IMR-90 (cell line): ENCODE measurements around the gene OPN5. TPM values are rescaled to one million over a fixed set of nuclear protein-coding genes. Genes with fewer than 3 reads are reported as not detected.

ENCODE experiments used
- ATAC-seq: fragments of 200-7000 bp; cut with Tn5 transposase; 2 replicates; pipeline ENCODE4 v1.9.1; 2020; ENCODE audit warnings: low read depth, mild to moderate bottlenecking, moderate library complexity
- BruUV-seq: library from RNA; stranded (reverse); fragments of 400-500 nt; replicated peaks from 2 replicates; lab custom pipeline; 2021; lab: Mats Ljungman, UMichigan
- CTCF ChIA-PET: fragments of 300-600 bp; formaldehyde crosslinking; extraction: SDS; loops from one replicate; lab custom pipeline; 2021; ENCODE audit warnings: antibody characterized with exemption; lab: Yijun Ruan, JAX
- POLR2A ChIA-PET: fragments of 300-600 bp; sonication (Branson Sonifier 250); formaldehyde crosslinking; loops from one replicate; lab custom pipeline; 2022; ENCODE audit warnings: antibody characterized with exemption; ENCODE audit not compliant: unreplicated experiment; lab: Charles Lee
- DNase-seq: peaks from one replicate; pipeline ENCODE4 v3.0.0; 2013
- H2AFZ ChIP-seq: replicated peaks from 2 replicates; pipeline ENCODE3; 2013; ENCODE audit warnings: low read length, mild to moderate bottlenecking; ENCODE audit not compliant: poor library complexity
- H2AK5ac ChIP-seq: 2 replicates; pipeline ENCODE4 v1.6.1; 2013; ENCODE audit warnings: low read depth, low read length, inconsistent platforms
- H2AK9ac ChIP-seq: replicated peaks from 2 replicates; pipeline ENCODE3; 2013; ENCODE audit warnings: mild to moderate bottlenecking, low read depth, low read length, moderate library complexity; ENCODE audit not compliant: poor library complexity
- H2BK120ac ChIP-seq: 2 replicates; pipeline ENCODE4 v1.6.1; 2013; ENCODE audit warnings: low read depth, low read length, inconsistent platforms
- H2BK15ac ChIP-seq: 3 replicates; pipeline ENCODE4 v1.6.1; 2013; ENCODE audit warnings: low read depth, low read length, inconsistent platforms
- H2BK20ac ChIP-seq: 2 replicates; pipeline ENCODE4 v1.6.1; 2013; ENCODE audit warnings: low read depth, mild to moderate bottlenecking, inconsistent platforms, low read length, moderate library complexity
- H2BK5ac ChIP-seq: 2 replicates; pipeline ENCODE4 v1.6.1; 2013; ENCODE audit warnings: mild to moderate bottlenecking, low read depth, low read length, inconsistent platforms; ENCODE audit not compliant: poor library complexity, severe bottlenecking
- H3K14ac ChIP-seq: replicated peaks from 2 replicates; pipeline ENCODE4 v1.6.1; 2013; ENCODE audit warnings: low read depth, low read length, inconsistent platforms
- H3K18ac ChIP-seq: 2 replicates; pipeline ENCODE4 v1.6.1; 2013; ENCODE audit warnings: low read depth, low read length, control low read depth
- H3K23ac ChIP-seq: 2 replicates; pipeline ENCODE4 v1.6.1; 2013; ENCODE audit warnings: low read depth, low read length, inconsistent platforms
- H3K27ac ChIP-seq: 2 replicates; pipeline ENCODE4 v1.5.1; 2013; ENCODE audit warnings: mild to moderate bottlenecking, control low read depth, low read length; ENCODE audit not compliant: insufficient read depth
- H3K27me3 ChIP-seq: 2 replicates; pipeline ENCODE4 v1.6.1; 2013; ENCODE audit warnings: low read length; ENCODE audit not compliant: control insufficient read depth, insufficient read depth
- H3K36me3 ChIP-seq: 2 replicates; pipeline ENCODE4 v1.6.1; 2013; ENCODE audit warnings: low read length, mixed read lengths; ENCODE audit not compliant: control insufficient read depth, insufficient read depth
- H3K4ac ChIP-seq: 2 replicates; pipeline ENCODE4 v1.6.1; 2013; ENCODE audit warnings: low read depth, low read length, inconsistent platforms
- H3K4me1 ChIP-seq: 2 replicates; pipeline ENCODE4 v1.6.1; 2013; ENCODE audit warnings: low read length, mixed read lengths; ENCODE audit not compliant: control insufficient read depth, insufficient read depth
- H3K4me2 ChIP-seq: 2 replicates; pipeline ENCODE4 v1.6.1; 2013; ENCODE audit warnings: low read depth, mild to moderate bottlenecking, control low read depth, low read length, moderate library complexity
- H3K4me3 ChIP-seq: 2 replicates; pipeline ENCODE4 v1.5.1; 2013; ENCODE audit warnings: low read depth, mild to moderate bottlenecking, control low read depth, low read length, moderate library complexity; ENCODE audit not compliant: insufficient read depth
- H3K56ac ChIP-seq: 2 replicates; pipeline ENCODE4 v1.6.1; 2013; ENCODE audit warnings: low read length, inconsistent platforms; ENCODE audit not compliant: insufficient read depth; ENCODE audit errors: extremely low read depth
- H3K79me1 ChIP-seq, 2 experiments: 2 replicates each; pipeline ENCODE4 v1.6.1; 2013; ENCODE audit warnings: low read length in 2 of 2, inconsistent platforms in 1 of 2, low read depth in 1 of 2
- H3K9ac ChIP-seq: 2 replicates; pipeline ENCODE4 v1.6.1; 2013; ENCODE audit warnings: low read depth, low read length, control low read depth
- H3K9me1 ChIP-seq: 2 replicates; pipeline ENCODE4 v1.6.1; 2013; ENCODE audit warnings: low read length, inconsistent platforms; ENCODE audit not compliant: insufficient read depth
- H3K9me3 ChIP-seq: 2 replicates; pipeline ENCODE4 v1.6.1; 2013; ENCODE audit warnings: low read length; ENCODE audit not compliant: control insufficient read depth, insufficient read depth
- H4K20me1 ChIP-seq: 2 replicates; pipeline ENCODE4 v1.6.1; 2013; ENCODE audit warnings: low read length, inconsistent platforms; ENCODE audit not compliant: insufficient read depth
- H4K5ac ChIP-seq: 2 replicates; pipeline ENCODE4 v1.6.1; 2013; ENCODE audit warnings: mild to moderate bottlenecking, low read depth, low read length, control low read depth
- H4K8ac ChIP-seq, 2 experiments: 2 replicates each; pipeline ENCODE4 v1.6.1; 2013; ENCODE audit warnings: low read depth in 2 of 2, low read length in 2 of 2, control low read depth in 1 of 2, inconsistent platforms in 1 of 2
- H4K91ac ChIP-seq: 2 replicates; pipeline ENCODE4 v1.6.1; 2013; ENCODE audit warnings: low read depth, low read length, inconsistent platforms; ENCODE audit not compliant: insufficient read depth
- BHLHE40 ChIP-seq: fragments of 150-350 bp; IDR thresholded peaks from 2 replicates; pipeline ENCODE4 v1.6.1; 2016; ENCODE audit warnings: mild to moderate bottlenecking, low read depth, low read length
- CEBPB ChIP-seq: IDR thresholded peaks from 2 replicates; pipeline ENCODE4 v1.6.1; 2012; ENCODE audit warnings: low read depth, low read length, improper control_type of control experiment
- MAZ ChIP-seq: IDR thresholded peaks from 2 replicates; pipeline ENCODE4 v1.6.1; 2012; ENCODE audit warnings: low read depth, mild to moderate bottlenecking, low read length, improper control_type of control experiment, moderate library complexity, borderline replicate concordance
- MXI1 ChIP-seq: IDR thresholded peaks from 2 replicates; pipeline ENCODE4 v1.6.1; 2012; ENCODE audit warnings: low read depth, mild to moderate bottlenecking, low read length, moderate library complexity, borderline replicate concordance
- NFE2L2 ChIP-seq: fragments of 150-350 bp; IDR thresholded peaks from 2 replicates; pipeline ENCODE4 v1.6.1; 2016; ENCODE audit warnings: low read depth, mild to moderate bottlenecking, low read length
- RAD21 ChIP-seq: IDR thresholded peaks from 2 replicates; pipeline ENCODE4 v1.6.1; 2012; ENCODE audit warnings: low read length, improper control_type of control experiment
- RCOR1 ChIP-seq: IDR thresholded peaks from 2 replicates; pipeline ENCODE4 v1.6.1; 2012; ENCODE audit warnings: mild to moderate bottlenecking, low read length, improper control_type of control experiment; ENCODE audit not compliant: insufficient replicate concordance
- RFX5 ChIP-seq: IDR thresholded peaks from 2 replicates; pipeline ENCODE4 v1.8.0; 2012; ENCODE audit warnings: low read depth, mild to moderate bottlenecking, low read length, moderate library complexity
- SMC3 ChIP-seq: fragments of 150-350 bp; IDR thresholded peaks from 2 replicates; pipeline ENCODE4 v1.6.1; 2016; ENCODE audit warnings: low read depth, mild to moderate bottlenecking, antibody characterized with exemption, low read length, moderate library complexity
- WGBS, 2 experiments: methylation state at CpG; one replicate each; pipeline versions ENCODE4 v1.1.5 to v1.1.7; 2013; ENCODE audit warnings: missing lambda C conversion rate in 2 of 2; ENCODE audit not compliant: insufficient read length in 1 of 2; ENCODE audit errors: extremely low coverage in 2 of 2; 5-methylcytosine and 5-hydroxymethylcytosine counted together
- dilution Hi-C: fragments of 300-500 bp; cut with HindIII; formaldehyde crosslinking; loops from one replicate; pipeline ENCODE4 v1.14.3; 2018; ENCODE audit warnings: low sequenced_read_pairs; ENCODE audit not compliant: unreplicated experiment
- in situ Hi-C: fragments of 300-500 bp; cut with MboI; formaldehyde crosslinking; loops from 3 replicates; pipeline ENCODE4 v1.14.3; 2019; ENCODE audit warnings: low sequenced_read_pairs, inconsistent platforms, mixed read lengths
- intact Hi-C: fragments of 100-400 bp; cut with micrococcal nuclease; formaldehyde crosslinking; loops from 2 replicates; pipeline ENCODE4 v1.10.0; 2022
- polyA plus RNA-seq, 3 experiments: library from polyadenylated mRNA; depleted of rRNA; stranded (reverse); fragments of >200 nt; gene quantifications; 2 replicates each; pipeline ENCODE4 v1.2.3, GENCODE V29; 2012; ENCODE audit warnings: low replicate concordance in 1 of 3
- total RNA-seq: library from RNA; depleted of rRNA; stranded (reverse); fragments of >200 nt; gene quantifications from 2 replicates; pipeline ENCODE4 v1.2.3, GENCODE V29; 2012
- TF ChIP-seq, protein P1 (sequence below): conservative IDR thresholded peaks from 2 replicates; pipeline ENCODE4 v1.5.1; 2012; ENCODE audit warnings: mild to moderate bottlenecking, low read depth, low read length, improper control_type of control experiment
- TF ChIP-seq, protein P2 (sequence below): fragments of 150-350 bp; IDR thresholded peaks from 2 replicates; pipeline ENCODE4 v1.6.1; 2017; ENCODE audit warnings: mild to moderate bottlenecking, antibody characterized with exemption, low read length, low read depth
- TF ChIP-seq, protein P3 (sequence below): fragments of 150-350 bp; IDR thresholded peaks from 2 replicates; pipeline ENCODE4 v1.6.1; 2016; ENCODE audit warnings: low read depth, mild to moderate bottlenecking, low read length, moderate library complexity, borderline replicate concordance

The OPN5 gene
- total and polyA plus RNA-seq, 2 of the 4 experiments (the other 2 are of a cell fraction), result not detected

DNA sequence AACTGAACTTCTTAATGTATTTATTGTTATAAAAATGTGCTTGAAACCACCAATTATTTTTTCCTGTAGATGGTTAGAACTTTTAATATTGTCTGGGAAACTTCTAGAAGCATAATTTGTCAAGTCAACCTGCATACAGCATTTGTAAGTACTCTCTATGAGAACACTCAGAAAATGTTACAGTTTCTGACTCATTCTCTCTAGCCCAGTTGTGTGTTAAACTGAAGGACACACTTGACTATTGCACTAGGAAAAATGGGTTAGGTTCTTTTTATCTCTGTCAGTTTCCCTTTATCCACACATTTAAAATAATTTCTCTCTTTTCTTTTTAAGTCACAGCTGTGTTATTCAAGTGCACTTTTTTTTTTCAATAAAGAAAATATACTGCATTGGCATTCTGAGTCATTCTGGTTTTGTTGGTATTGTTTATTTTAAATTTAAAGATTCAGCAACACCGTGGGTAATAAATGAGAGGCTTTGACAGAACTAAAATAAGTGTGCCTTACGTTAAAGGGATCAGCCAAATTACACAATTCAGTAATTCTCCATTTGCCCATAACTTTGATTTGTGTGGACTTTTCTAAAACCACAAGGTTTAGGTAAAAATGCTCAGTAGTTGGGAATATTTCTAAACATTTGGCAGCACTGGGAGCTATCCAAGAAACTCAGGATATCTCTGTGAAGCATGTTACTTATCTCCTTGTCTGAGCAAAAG lies 50.7 kb downstream of the OPN5 start:
- Histone ChIP-seq H4K91ac (no peak overlapping the region), H3K18ac (no peak overlapping the region), H2BK120ac (no peak overlapping the region), H2BK20ac (no peak overlapping the region), H3K27me3 (no peaks in the 10 kb centered on the region), H4K5ac (no peak overlapping the region), H3K9me1 (no peaks in the 10 kb centered on the region), H3K27ac (no peak overlapping the region), H3K9me3 (no peaks in the 10 kb centered on the region), H3K4me2 (no peak overlapping the region), H2BK5ac (no peak overlapping the region), H2AK5ac (no peak overlapping the region), H3K14ac (no peak overlapping the region), H3K4me3 (no peak overlapping the region), H3K23ac (no peak overlapping the region), H3K36me3 (no peaks in the 10 kb centered on the region), H3K4ac (no peak overlapping the region), H4K20me1 (no peaks in the 10 kb centered on the region), H3K56ac (no peak overlapping the region), H4K8ac (no peak overlapping the region), H2BK15ac (no peak overlapping the region), H3K9ac (no peak overlapping the region), H2AK9ac (no peak overlapping the region), H3K79me1 (no peaks in the 10 kb centered on the region), H3K4me1 (no peaks in the 10 kb centered on the region), H2AFZ (no peak overlapping the region)
- WGBS, 2 experiments, result no CpG with 5 or more reads among the region's 2 CpGs
- intact Hi-C loops (no loop called here), dilution Hi-C loops (no loop called here), in situ Hi-C loops (no loop called here)
- POLR2A ChIA-PET, result no interaction called here
- TF ChIP-seq, protein P1, sequence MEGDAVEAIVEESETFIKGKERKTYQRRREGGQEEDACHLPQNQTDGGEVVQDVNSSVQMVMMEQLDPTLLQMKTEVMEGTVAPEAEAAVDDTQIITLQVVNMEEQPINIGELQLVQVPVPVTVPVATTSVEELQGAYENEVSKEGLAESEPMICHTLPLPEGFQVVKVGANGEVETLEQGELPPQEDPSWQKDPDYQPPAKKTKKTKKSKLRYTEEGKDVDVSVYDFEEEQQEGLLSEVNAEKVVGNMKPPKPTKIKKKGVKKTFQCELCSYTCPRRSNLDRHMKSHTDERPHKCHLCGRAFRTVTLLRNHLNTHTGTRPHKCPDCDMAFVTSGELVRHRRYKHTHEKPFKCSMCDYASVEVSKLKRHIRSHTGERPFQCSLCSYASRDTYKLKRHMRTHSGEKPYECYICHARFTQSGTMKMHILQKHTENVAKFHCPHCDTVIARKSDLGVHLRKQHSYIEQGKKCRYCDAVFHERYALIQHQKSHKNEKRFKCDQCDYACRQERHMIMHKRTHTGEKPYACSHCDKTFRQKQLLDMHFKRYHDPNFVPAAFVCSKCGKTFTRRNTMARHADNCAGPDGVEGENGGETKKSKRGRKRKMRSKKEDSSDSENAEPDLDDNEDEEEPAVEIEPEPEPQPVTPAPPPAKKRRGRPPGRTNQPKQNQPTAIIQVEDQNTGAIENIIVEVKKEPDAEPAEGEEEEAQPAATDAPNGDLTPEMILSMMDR, result no peak
- TF ChIP-seq BHLHE40, result no peak
- TF ChIP-seq, protein P2, sequence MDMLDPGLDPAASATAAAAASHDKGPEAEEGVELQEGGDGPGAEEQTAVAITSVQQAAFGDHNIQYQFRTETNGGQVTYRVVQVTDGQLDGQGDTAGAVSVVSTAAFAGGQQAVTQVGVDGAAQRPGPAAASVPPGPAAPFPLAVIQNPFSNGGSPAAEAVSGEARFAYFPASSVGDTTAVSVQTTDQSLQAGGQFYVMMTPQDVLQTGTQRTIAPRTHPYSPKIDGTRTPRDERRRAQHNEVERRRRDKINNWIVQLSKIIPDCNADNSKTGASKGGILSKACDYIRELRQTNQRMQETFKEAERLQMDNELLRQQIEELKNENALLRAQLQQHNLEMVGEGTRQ, result no peak
- TF ChIP-seq RAD21, result no peak
- no peak for TF ChIP-seq NFE2L2
- TF ChIP-seq MXI1, result no peak
- TF ChIP-seq RCOR1, result no peak
- TF ChIP-seq RFX5, result no peak
- no peak for TF ChIP-seq MAZ
- no peak for TF ChIP-seq CEBPB
- TF ChIP-seq, protein P3, sequence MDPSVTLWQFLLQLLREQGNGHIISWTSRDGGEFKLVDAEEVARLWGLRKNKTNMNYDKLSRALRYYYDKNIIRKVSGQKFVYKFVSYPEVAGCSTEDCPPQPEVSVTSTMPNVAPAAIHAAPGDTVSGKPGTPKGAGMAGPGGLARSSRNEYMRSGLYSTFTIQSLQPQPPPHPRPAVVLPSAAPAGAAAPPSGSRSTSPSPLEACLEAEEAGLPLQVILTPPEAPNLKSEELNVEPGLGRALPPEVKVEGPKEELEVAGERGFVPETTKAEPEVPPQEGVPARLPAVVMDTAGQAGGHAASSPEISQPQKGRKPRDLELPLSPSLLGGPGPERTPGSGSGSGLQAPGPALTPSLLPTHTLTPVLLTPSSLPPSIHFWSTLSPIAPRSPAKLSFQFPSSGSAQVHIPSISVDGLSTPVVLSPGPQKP, result no peak
- no peak for TF ChIP-seq SMC3
- ATAC-seq (no peak), DNase-seq (no peak)
- CTCF ChIA-PET, result no interaction called here
- BruUV-seq, result no TSS peak
